Ureter (tissue), 1 donor: ENCODE measurements around the gene COQ8A. TPM values are rescaled to one million over a fixed set of nuclear protein-coding genes. Genes with fewer than 3 reads are reported as not detected.

Experiments
- DNase-seq: peaks from one replicate; pipeline ENCODE4 v3.0.0-alpha.2; 2020; ENCODE audit warnings: low spot score
- total RNA-seq: library from RNA; stranded (reverse); gene quantifications from one replicate; pipeline ENCODE4 v1.2.4, GENCODE V29; 2023
- donor health status: DM: yes; HTN: yes; CAD: no.

The COQ8A gene
- total RNA-seq, result 32.7 TPM

DNA sequence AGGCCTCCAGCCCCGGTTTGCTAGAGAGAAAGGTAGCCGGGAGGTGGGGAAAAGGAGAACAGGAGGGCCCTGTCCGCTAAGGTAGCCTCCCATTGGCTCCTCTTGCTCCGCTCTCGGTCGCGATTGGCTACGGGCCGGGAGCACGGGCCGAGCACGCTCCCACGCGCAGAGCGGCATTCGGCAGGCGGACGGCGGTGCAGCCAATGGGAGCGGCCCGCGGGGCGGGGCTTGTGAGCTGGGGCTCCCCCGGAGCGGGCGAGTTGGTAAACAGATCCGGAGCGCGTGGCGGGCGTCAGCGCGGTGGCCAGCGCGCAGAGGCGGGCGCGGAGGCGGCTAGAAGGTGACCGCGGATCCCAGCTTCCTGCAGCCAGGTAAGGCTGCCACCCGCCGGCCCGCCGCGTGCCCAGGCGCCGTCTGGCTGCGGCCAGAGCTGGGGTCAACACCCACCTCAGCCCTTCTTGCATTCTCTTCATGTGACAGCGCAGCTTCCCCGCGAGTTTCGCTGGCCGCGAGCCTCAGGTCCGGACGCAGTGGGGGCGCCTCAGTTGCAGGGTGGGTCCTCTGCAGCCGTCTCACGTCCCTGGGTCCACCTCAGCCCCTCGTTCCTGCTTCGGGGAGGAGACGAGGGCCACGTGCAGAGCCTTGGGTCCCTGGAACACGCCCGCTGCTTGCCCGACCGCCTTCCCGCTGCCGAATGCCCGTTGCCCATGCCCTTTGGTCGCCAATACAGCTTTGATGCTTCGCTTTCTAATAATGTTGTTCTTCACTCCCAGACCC is at the start of gene COQ8A:
TSS of gene COQ8A (plus strand) at position 266 of the 777 bp plus-strand sequence. CDS start 21,092 bp downstream, outside the sequence.
- DNase-seq, result peak; percentile 98

- DNase-seq, result no peak
Observed at GRCh38 chr1:226890331-226891108, 49.6 kb upstream of the COQ8A start.

- no peak for DNase-seq
Observed at GRCh38 chr1:226891346-226891745, 48.7 kb upstream of the COQ8A start.

DNA sequence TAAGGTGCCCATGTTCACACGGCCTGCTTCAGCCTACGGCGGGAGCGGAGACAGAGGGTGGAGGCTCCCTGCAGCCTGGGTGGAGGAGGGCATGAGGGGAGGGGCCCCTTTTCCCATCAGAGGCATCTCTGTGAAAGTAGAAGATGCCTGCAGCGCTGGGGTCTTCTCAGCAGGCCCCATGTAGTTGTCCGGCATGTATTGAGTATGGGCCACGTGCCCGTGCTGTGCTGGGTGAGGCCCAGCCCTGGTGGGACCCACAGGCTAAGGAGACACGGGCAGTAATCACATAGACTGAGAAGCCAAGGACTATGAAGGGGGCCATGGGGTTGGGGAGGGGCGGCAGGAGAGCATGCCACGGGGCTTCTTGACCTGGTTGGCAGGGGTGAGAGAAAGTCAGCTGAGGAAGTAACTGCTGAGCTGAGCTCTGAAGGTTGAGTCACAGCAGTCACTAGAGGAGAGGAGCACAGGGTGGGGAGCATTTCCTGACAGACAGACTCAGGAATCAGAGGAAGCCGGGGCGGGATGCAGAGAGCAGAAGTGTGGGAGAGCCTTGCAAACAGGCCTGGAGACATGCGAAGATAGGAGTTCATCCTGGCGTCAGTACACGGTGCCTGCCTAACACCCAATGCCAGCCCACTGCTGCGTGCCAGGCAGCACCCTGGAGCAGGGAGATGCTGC is 48.1 kb upstream of the COQ8A start:
- no peak for DNase-seq

- DNase-seq, result no peak
Observed at GRCh38 chr1:226892524-226892875, 47.6 kb upstream of the COQ8A start.

DNA sequence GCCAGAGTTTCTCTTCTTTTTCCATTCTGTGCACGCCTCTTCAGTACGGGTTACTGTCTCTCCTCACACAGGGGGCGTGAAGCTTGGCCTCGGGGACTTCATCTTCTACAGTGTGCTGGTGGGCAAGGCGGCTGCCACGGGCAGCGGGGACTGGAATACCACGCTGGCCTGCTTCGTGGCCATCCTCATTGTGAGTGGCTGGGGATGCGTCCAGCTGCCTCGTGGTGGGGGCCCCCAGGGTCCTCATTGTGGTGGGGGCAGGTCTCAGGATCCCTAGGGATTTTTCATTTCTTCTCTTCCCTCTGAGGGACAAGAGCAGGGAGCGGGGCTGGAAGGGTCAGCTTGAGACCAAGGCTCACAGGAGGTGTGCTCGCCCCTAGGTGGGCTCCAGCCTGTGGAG is 46.2 kb upstream of the COQ8A start:
- DNase-seq, result no peak

GRCh38 chr1:226894826-226895225 is 45.3 kb upstream of the COQ8A start:
- no peak for DNase-seq

DNA sequence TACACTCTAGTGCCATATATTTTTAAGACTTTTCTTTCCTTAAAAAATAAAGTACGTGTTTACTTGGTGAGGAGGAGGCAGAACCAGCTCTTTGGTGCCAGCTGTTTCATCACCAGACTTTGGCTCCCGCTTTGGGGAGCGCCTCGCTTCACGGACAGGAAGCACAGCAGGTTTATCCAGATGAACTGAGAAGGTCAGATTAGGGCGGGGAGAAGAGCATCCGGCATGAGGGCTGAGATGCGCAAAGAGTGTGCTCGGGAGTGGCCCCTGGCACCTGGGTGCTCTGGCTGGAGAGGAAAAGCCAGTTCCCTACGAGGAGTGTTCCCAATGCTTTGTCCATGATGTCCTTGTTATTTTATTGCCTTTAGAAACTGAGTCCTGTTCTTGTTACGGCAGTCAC is 44.5 kb upstream of the COQ8A start:
- no peak for DNase-seq

GRCh38 chr1:226898246-226898645 is 41.8 kb upstream of the COQ8A start:
- no peak for DNase-seq

GRCh38 chr1:226901421-226901820 is 38.7 kb upstream of the COQ8A start:
- DNase-seq, result no peak

- DNase-seq, result peak; percentile 25
Observed at GRCh38 chr1:226902601-226903000, 37.5 kb upstream of the COQ8A start.

GRCh38 chr1:226903819-226904716 is 36.0 kb upstream of the COQ8A start:
- peak; percentile 83 for DNase-seq

GRCh38 chr1:226904772-226905171 is 35.3 kb upstream of the COQ8A start:
- DNase-seq, result no peak

DNA sequence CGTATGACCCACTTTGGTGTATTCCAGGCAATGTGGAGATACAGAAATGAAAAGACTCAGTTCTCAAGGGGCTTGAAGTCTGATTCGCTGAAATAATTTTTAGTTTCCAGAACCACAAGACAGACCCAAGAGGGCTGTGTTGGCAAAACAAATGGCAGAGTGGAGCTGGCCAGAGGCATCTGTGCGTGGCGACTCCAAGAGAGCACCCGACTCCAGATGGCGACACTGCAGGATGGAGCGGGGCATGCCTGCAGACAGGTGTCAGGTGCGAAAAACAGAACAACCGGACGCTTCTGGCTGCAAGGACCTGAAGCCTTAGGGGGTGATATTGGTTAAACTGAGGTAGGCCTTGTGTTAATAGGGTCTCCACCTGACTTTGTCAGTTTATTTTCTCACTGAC is 31.7 kb upstream of the COQ8A start:
- no peak for DNase-seq

DNA sequence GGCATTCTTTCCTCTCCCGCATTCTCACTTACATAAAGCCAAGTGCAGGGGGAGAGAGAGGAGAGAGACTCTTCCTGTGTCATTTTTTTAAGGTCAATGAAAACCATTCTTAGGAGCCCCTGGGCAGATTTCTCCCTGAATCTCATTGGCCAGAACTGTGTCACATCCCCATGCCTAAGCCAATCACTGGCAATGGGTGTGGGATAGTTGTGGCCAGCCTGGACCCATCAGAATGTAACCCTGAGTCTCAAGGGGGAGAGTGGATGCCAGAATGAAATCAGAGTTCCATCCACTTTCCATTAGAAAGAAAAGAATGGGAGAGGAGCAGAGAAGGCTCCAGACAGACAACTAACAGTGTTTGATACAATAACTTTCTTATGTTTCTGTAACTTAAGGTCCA is 31.2 kb upstream of the COQ8A start:
- no peak for DNase-seq

GRCh38 chr1:226912587-226913176 is 27.4 kb upstream of the COQ8A start:
- DNase-seq, result no peak

DNA sequence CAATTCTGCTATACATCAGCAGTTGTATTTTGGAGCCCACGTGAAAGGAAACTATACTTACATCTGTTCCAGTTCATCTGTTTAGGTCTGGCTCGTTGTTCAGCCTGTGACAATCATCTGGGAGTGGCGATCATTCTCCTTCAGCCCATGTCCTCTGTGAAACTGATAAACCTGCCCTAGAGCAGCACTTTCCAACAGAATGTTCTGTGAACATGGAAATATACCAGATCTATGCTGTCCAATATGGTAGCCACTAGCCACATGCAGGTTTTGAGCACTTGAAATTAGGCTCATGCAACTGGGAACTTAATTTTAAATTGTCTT is 24.5 kb upstream of the COQ8A start:
- no peak for DNase-seq

DNA sequence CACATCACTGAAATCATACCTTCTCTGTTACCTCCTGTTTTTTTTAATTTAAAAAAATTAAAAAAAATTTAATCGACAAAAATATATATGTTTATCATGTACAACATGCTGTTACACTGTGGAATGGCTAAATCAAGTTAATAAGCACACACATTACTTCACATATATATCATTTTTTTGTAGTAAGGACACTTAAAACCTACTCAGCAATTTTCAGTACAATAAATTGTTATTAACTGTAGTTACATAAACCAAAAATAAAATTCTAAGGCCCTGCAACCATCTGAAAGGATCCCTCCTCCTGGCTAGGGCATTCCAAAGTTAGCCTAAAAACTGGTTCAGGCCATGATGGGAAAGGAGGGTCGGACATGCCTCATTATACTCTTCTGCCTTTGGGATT is 23.6 kb upstream of the COQ8A start:
- no peak for DNase-seq

GRCh38 chr1:226919587-226919986 is 20.5 kb upstream of the COQ8A start:
- DNase-seq, result no peak

DNA sequence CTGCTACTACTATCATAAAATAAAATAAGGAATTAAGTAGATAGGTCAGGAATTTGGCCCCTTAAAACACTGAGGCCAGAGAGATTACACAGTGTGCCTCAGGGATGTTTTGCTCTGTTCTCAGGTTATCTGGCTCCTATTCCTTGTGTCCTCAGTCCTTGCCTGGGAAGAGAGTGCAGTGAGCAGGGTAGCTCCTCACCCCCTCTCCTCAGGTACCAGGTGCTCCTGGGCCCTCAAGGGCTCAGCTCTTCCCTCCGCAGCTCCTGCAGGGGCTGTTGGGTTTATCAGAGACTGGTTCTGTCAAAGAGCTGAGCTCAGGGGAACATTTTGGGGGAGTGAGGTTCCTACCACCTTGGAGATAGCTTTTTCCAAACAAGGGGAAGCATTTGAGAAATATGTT is 20.1 kb upstream of the COQ8A start:
- DNase-seq, result no peak

DNA sequence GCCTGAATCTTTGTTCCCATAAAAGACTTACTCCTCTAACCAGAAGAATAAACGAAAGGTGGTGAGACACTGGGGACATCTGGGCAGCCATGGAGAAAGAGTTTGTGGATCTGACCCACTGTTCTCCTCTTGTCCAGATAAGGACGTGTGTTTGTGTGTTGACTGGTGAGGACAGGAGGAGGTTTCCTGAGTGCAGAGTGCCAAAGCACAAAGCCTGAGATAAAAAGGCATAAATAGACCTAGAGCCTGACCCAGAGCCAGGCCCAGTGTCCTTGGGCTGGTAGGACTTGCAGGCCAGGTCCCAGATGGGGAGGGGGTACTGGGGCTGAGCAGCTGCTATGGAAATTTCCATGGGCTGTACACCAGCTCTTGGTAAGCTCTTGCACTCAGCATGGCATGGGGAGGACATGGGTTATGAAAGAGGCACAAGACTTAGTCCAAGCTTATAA is 19.6 kb upstream of the COQ8A start:
- no peak for DNase-seq
